ENCODE results near the gene SLC12A3.
"Not testable (repeated sequence)": the region's sequence is repeated elsewhere in the genome, so short reads cannot be mapped to it uniquely, and the experiment has no call there.

The SLC12A3 gene

DNA sequence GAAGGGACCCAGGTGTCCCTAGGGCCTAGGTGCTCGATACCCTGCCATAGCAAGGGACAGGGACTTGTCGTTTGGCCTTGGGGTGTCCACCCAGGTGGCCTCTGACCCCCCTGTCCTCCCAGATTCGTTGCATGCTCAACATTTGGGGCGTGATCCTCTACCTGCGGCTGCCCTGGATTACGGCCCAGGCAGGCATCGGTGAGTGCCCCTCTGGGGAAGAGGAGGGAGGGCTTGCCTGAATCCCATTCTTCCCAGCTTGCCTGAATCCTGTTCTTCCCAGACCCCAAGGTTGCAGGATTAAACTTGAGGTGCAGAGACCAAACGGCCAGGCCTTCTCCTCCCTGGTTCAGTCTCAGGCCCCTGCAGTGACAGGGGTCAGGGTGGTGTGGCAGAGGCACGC, 3.2 kb downstream of the SLC12A3 start:
- no peak for DNase-seq (ENCODE audit: low spot score)

DNA sequence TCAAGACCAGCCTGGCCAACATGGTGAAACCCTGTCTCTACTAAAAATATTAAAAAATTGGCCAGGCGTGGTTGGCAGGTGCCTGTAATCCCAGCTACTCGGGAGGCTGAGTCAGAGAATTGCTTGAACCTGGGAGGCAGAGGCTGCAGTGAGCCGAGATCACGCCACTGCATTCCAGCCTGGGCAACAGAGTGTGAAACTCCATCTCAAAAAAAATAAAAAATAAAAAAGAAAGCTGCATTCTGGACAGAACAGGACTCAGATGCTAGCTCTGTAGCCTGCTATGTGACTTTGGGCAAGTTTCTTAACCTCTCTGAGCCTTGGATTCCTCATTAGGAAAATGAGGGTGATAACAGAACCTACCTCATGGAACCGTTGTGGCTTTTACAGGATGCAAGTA, 3.8 kb downstream of the SLC12A3 start:
- DNase-seq (ENCODE audit: low spot score), result not testable (repeated sequence)

- no peak for DNase-seq (ENCODE audit: low spot score)
Observed at GRCh38 chr16:56869513-56870275, 4.7 kb downstream of the SLC12A3 start.

DNA sequence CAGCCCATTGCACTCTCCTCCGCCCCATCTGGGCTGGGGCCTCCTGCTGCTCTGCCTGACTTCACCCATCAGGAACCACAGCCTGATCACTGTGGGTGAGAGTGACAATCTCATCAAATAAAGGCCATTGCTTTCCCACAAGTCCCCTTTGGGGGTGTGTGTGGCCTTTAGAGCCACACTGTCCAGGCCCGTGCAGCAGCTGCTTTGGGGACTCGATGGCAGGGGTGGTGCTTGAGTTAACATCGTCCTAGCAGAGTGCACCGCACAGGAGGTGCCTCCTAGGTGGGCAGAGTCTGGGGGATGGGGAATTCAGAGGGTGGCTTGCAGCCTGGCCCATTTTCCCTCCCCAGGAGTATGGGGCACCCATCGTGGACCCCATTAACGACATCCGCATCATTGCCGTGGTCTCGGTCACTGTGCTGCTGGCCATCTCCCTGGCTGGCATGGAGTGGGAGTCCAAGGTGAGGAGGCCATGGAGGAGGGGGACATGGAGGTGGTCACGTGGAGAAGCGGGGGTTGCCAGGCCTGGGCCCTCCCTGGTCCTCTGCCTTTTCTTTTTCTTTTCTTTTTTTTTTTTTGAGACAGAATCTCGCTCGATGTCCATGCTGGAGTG, 5.4 kb downstream of the SLC12A3 start:
- DNase-seq (ENCODE audit: low spot score), result no peak

DNA sequence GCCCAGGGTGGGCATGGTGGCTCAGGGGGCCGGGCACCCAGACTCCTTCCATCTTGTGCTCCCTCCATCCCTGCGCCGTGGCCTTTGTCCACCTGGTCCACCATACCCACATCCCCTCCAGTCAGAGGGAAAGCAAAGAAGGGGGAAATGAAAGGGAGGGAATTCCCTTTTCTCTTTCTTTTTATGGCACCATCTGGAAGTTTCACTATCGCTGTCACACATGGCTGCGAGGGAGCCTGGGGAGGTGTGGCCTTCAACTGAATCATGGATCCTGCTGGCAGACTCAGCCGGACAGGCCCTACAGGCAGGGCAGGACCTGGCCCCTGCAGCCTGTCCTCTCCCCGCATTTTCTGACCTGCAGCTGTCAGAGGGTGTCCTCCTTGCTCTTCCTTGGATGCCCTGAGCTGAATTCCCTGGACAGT, 6.2 kb downstream of the SLC12A3 start:
- peak; percentile 82 for DNase-seq (ENCODE audit: low spot score)

GRCh38 chr16:56872863-56873391, 7.9 kb downstream of the SLC12A3 start:
- no peak for DNase-seq (ENCODE audit: low spot score)

- no peak for DNase-seq (ENCODE audit: low spot score)
Observed at GRCh38 chr16:56874800-56875199, 9.8 kb downstream of the SLC12A3 start.

- DNase-seq (ENCODE audit: low spot score), result no peak
Observed at GRCh38 chr16:56876048-56876447, 11.0 kb downstream of the SLC12A3 start.

GRCh38 chr16:56877486-56878182, 12.6 kb downstream of the SLC12A3 start:
- DNase-seq (ENCODE audit: low spot score), result no peak

DNA sequence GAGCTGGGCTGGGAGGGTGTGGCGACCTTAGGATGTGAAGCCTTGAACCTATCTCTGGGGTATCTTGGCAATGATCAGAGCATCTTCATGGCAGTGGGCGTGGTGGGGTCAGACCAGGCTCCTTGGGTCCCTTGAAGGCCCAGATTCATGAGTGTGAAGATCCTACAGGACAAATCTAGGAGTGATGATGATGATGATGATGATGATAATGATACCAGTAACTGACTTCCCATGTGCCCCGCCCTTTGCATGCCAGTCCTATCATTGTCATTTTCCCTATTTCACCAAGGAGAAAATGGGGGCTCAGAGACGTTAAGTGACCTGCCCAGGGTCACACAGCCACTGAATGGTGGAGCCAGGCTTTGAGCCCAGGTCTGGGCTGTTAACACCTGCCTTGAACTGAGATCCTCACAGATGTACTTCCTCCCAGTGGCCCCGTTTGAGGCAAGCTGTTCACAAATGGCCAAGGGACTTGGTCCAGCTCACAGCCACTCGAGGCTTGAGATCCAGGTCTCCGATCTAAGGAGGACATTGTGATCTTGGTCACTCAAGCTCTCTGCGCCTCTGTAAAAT, 13.4 kb downstream of the SLC12A3 start:
- no peak for DNase-seq (ENCODE audit: low spot score)

DNA sequence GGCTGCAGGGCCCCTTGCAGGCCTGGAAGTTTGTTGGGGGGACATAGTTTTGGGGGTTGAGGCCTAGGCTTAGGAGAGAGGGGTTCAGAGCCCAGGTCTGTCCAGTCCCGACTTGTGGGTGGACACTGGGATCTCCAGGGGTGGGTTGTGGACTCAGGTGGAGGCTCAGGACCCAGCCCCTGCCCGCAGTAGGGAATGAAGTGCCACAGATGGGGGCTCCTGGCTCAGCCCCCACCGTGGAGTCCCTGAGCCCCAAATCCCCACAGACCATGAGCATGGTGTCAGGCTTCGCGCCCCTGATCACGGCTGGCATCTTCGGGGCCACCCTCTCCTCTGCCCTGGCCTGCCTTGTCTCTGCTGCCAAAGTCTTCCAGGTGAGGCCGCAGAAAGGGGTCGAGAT, 14.3 kb downstream of the SLC12A3 start:
- DNase-seq (ENCODE audit: low spot score), result no peak

GRCh38 chr16:56880176-56880575, 15.2 kb downstream of the SLC12A3 start:
- DNase-seq (ENCODE audit: low spot score), result no peak

DNA sequence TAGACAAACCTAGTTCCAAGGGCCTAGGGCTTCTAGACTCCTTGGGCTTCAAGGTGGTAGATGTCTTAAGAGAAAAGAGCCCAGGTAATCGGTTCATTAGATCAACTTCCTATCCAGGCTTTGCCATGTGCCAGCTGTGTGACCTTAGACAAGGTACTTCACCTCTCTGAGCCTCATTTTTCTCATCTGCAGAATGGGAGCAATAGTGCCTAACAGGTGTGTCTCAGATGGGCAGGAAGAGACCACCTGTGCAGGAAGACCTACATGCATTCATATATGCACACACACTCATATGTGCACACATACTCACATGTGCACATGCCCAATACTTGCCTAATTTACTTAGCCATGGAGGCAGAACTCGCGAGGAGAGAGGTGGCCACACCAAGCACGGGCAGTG, 15.7 kb downstream of the SLC12A3 start:
- DNase-seq (ENCODE audit: low spot score), result no peak

- DNase-seq (ENCODE audit: low spot score), result no peak
Observed at GRCh38 chr16:56882077-56882800, 17.2 kb downstream of the SLC12A3 start.

- DNase-seq (ENCODE audit: low spot score), result no peak
Observed at GRCh38 chr16:56883586-56883985, 18.6 kb downstream of the SLC12A3 start.

DNA sequence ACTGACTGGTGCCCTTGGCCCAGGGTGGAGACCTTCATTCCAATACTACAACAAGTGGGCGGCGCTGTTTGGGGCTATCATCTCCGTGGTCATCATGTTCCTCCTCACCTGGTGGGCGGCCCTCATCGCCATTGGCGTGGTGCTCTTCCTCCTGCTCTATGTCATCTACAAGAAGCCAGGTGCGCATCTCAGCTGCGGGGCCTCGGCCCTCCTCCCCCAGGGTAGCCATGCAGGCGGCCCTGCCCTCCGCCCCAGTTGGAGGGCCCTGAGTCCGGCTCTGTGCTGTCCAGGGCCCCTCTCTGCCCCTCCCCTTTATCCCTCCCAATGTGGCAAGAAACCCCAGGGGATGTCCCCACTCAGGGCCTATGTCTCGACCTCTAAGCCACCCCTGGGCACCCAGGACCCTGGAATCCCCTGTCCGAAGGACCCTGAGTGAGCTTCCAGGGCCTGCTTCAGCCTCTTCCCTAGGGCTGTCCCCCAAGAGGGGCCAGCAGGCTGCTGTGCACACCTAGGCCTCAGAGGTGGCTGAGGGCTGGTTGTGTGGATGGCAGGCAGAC, 19.1 kb downstream of the SLC12A3 start:
- no peak for DNase-seq (ENCODE audit: low spot score)

GRCh38 chr16:56884929-56885328, 19.9 kb downstream of the SLC12A3 start:
- DNase-seq (ENCODE audit: low spot score), result not testable (repeated sequence)

DNA sequence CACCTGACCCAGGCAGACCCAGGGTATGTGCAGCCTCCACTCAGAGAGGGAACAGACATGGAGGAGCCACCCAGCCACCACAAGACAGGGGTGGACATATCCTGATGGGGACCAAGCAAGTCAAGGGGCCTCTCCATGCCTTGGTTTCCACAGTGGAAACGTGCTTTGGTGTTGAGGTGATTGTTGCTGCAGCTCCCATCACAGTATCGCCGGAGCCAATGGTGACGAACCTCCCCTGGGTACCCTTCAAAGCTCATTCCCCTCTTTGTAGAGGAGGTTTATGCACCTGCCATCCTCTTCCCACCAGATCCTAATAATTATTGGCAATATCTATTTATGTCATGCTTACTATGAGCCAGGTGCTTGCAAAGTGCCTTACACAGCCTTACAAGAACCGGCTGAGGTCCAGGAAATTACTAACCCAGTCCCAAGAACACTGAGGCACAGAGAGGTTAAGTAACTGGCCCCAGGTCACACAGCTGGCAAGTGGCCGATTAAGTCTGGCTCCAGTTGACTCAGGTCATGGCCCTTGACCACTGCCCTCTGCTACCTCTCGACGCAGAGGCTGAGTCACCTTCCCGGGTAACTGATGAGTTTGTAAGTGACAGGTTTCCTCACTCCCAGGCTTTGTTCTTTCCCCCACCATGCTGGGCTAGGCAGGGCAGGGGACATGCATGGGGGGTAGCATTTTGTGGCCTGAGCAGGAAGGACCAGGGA, 20.6 kb downstream of the SLC12A3 start:
- DNase-seq (ENCODE audit: low spot score), result no peak

- DNase-seq (ENCODE audit: low spot score), result no peak
Observed at GRCh38 chr16:56886296-56886695, 21.3 kb downstream of the SLC12A3 start.

- no peak for DNase-seq (ENCODE audit: low spot score)
Observed at GRCh38 chr16:56886826-56887225, 21.8 kb downstream of the SLC12A3 start.

DNA sequence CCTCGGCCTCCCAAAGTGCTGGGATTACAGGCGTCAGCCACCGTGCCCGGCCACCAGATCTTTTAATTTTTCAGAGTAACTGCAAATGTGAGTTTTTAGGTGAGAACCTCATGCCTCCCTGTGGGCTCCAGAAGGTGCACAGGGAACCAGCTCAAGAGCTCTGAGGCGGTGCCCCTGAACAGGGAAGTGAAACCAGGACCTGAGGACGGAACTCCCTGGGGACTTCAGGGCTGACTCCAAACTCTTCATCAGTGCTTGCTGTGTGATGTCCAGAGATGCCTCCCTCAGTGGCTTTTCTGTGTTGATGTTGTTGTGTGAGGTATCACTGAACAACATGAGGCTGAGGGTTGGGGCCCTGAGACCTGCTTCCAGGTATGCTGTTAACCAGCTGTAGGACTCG, 23.8 kb downstream of the SLC12A3 start:
- DNase-seq (ENCODE audit: low spot score), result no peak
